Ishikawa (cell line): ENCODE data around the gene EXOC3L2.

Experiments used
- CEBPB ChIP-seq: IDR thresholded peaks from 2 replicates; pipeline ENCODE4 v1.6.1; 2012
- CREB1 ChIP-seq: IDR thresholded peaks from 2 replicates; pipeline ENCODE4 v1.6.1; 2012; ENCODE audit warnings: low read depth
- EGR1 ChIP-seq: IDR thresholded peaks from 2 replicates; pipeline ENCODE4 v1.6.1; 2012
- EP300 ChIP-seq: IDR thresholded peaks from 2 replicates; pipeline ENCODE4 v1.6.1; 2012; ENCODE audit warnings: borderline replicate concordance
- FOXM1 ChIP-seq: IDR thresholded peaks from 2 replicates; pipeline ENCODE4 v1.6.1; 2012; ENCODE audit warnings: low read depth, borderline replicate concordance
- NFIC ChIP-seq: IDR thresholded peaks from 2 replicates; pipeline ENCODE4 v1.6.1; 2012
- RAD21 ChIP-seq: IDR thresholded peaks from 2 replicates; pipeline ENCODE4 v1.6.1; 2012; ENCODE audit warnings: low read depth
- TAF1 ChIP-seq: IDR thresholded peaks from 2 replicates; pipeline ENCODE4 v1.6.1; 2012; ENCODE audit warnings: low read depth, mild to moderate bottlenecking
- TCF12 ChIP-seq: IDR thresholded peaks from 2 replicates; pipeline ENCODE4 v1.6.1; 2012; ENCODE audit warnings: low read depth
- TEAD4 ChIP-seq: IDR thresholded peaks from 2 replicates; pipeline ENCODE4 v1.6.1; 2012
- ZBTB7A ChIP-seq: IDR thresholded peaks from 2 replicates; pipeline ENCODE4 v1.6.1; 2012; ENCODE audit warnings: low read depth
- TF ChIP-seq, protein P1 (sequence below): IDR thresholded peaks from 2 replicates; pipeline ENCODE4 v1.6.1; 2012
- TF ChIP-seq, protein P2 (sequence below): IDR thresholded peaks from 2 replicates; pipeline ENCODE4 v1.6.1; 2012; ENCODE audit warnings: low read depth, mild to moderate bottlenecking

EXOC3L2 gene

DNA sequence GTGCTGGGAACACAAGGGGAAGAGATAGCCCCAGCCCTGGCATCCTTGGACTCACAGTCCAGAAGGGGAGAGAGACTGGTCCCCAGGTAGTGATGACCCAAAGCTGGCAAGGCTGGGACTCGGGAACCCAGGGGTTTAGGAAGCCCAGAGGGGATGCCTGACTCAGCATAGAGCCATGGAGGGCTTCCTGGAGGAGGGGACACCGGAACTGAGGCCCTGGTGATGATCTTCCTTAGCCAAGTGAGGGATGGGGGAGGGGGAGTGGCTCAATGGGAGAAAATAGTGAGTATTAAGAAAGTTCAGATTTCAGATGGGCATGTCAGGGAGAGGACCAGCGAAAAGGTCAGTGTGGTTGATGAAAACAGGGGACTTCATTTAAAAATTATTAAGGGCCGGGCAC is 26.8 kb downstream of the EXOC3L2 start:
- TF ChIP-seq, protein P1, sequence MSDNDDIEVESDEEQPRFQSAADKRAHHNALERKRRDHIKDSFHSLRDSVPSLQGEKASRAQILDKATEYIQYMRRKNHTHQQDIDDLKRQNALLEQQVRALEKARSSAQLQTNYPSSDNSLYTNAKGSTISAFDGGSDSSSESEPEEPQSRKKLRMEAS = no peak
- TF ChIP-seq RAD21 (no peak), FOXM1 (no peak), ZBTB7A (no peak), EP300 (no peak), TEAD4 (no peak), EGR1 (no peak), NFIC (no peak), CREB1 (no peak), TCF12 (no peak)
- TF ChIP-seq, protein P2, sequence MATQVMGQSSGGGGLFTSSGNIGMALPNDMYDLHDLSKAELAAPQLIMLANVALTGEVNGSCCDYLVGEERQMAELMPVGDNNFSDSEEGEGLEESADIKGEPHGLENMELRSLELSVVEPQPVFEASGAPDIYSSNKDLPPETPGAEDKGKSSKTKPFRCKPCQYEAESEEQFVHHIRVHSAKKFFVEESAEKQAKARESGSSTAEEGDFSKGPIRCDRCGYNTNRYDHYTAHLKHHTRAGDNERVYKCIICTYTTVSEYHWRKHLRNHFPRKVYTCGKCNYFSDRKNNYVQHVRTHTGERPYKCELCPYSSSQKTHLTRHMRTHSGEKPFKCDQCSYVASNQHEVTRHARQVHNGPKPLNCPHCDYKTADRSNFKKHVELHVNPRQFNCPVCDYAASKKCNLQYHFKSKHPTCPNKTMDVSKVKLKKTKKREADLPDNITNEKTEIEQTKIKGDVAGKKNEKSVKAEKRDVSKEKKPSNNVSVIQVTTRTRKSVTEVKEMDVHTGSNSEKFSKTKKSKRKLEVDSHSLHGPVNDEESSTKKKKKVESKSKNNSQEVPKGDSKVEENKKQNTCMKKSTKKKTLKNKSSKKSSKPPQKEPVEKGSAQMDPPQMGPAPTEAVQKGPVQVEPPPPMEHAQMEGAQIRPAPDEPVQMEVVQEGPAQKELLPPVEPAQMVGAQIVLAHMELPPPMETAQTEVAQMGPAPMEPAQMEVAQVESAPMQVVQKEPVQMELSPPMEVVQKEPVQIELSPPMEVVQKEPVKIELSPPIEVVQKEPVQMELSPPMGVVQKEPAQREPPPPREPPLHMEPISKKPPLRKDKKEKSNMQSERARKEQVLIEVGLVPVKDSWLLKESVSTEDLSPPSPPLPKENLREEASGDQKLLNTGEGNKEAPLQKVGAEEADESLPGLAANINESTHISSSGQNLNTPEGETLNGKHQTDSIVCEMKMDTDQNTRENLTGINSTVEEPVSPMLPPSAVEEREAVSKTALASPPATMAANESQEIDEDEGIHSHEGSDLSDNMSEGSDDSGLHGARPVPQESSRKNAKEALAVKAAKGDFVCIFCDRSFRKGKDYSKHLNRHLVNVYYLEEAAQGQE = no peak

DNA sequence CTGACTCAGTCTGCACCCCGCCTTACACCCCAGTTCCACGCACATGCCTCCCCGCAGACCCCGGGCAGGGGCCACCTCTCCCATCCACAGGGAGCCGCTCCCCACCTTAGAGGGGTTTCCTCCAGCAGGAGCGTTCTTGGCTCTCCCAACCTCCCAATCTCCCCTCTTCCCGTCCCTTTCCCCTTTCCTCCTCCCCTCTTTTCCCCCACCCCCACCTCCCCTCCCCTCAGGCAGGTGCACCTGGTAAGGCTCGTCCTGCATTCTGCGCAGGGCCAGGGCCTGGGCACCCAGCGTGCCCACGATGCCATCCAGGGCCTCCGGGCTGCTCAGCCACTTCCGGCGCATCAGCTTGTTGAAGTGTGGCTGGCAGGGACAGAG is 27.3 kb downstream of the EXOC3L2 start:
- TF ChIP-seq FOXM1 = no peak
- TF ChIP-seq NFIC = no peak
- TF ChIP-seq ZBTB7A = no peak
- no peak for TF ChIP-seq TAF1
- no peak for TF ChIP-seq EP300
- TF ChIP-seq, protein P1 = no peak
- TF ChIP-seq, protein P2 = no peak
- no peak for TF ChIP-seq RAD21
- TF ChIP-seq TCF12 = no peak
- no peak for TF ChIP-seq CEBPB
- no peak for TF ChIP-seq CREB1

DNA sequence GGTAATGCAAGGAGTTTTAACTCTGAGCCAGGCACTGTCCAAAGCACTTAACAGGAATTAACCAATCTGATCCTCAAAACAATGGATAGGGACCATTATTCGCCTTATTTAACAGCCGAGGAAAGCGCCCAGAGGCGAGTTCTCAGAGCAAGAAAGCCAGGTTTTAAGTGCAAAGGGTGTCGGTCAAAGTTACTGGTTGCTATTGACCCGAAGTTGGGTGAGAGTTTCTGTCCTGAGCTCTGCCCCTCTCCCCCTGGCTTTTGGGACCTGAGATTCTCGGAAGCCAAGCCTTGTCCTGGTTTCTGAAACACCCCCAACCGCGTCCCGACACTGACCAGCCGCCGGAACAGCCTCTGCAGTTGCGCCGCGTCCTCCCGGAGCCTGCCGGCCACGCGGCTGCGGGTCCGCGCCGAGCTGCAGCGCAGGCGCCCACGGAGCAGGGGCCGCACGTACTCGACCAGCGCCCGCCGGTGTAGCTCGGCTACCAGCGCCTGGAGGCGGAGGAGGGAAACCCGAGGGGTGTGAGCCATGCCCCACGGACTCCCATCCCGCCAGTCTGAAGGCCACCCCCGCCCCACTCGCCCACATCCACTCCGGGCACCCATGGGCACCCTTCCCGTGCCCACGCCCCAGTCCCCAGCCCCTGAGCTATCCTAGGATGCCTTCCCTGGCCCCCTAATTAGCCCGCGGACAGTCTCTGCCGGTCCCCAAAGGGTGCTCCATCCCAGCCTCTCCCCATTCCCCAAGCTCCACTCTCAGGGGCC is 27.8 kb downstream of the EXOC3L2 start:
- TF ChIP-seq TEAD4 (no peak), RAD21 (no peak), EGR1 (no peak), ZBTB7A (no peak)
- TF ChIP-seq, protein P2 = no peak

DNA sequence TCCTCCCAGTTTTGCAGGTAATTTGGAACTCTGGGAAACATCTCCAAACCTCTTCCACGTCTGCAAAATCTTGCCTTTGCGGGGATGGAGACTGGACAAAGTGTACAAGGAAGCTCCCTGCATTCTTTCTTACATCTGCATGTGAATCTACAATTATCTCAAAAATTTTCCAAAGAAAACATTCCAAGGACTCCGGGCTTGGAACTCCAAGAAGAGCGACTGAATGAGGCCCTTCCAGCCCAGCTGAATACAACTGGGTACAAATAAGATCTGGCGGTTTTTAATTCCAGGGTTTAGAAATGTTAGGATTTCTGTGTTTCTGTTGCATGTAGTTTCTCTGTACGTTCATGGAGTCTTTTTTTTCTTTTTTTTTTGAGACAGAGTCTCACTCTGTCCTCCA is 28.5 kb downstream of the EXOC3L2 start:
- TF ChIP-seq CEBPB = no peak
- no peak for TF ChIP-seq TAF1
- TF ChIP-seq FOXM1 = no peak
- TF ChIP-seq CREB1 = no peak
- TF ChIP-seq, protein P2 = no peak
- TF ChIP-seq RAD21 = no peak
- no peak for TF ChIP-seq TEAD4
- TF ChIP-seq, protein P1 = no peak
- no peak for TF ChIP-seq ZBTB7A
